Smooth muscle cell (in vitro differentiated cells): ENCODE results near the gene PSMB5. TPM values are rescaled to one million over a fixed set of nuclear protein-coding genes. Genes with fewer than 3 reads are reported as not detected.

Experiments
- DNase-seq: peaks from one replicate; lab custom pipeline; 2025; ENCODE audit not compliant: unreplicated experiment; lab: John Stamatoyannopoulos, UW
- H2AFZ ChIP-seq: fragments of 200-600 bp; sonication (generic); 2 replicates; pipeline ENCODE4 v1.6.0; 2016; ENCODE audit warnings: antibody characterized with exemption, low read depth, mild to moderate bottlenecking
- H3F3A ChIP-seq: fragments of 200-600 bp; sonication (generic); 2 replicates; pipeline ENCODE4 v1.6.0; 2017; ENCODE audit warnings: antibody characterized with exemption, low read depth
- H3K27ac ChIP-seq: fragments of 200-600 bp; sonication (generic); 2 replicates; pipeline ENCODE4 v1.5.1; 2016; ENCODE audit warnings: low read depth, mild to moderate bottlenecking
- H3K27me3 ChIP-seq: fragments of 200-600 bp; sonication (generic); 2 replicates; pipeline ENCODE4 v1.6.1; 2016; ENCODE audit warnings: low read depth, mild to moderate bottlenecking
- H3K36me3 ChIP-seq: fragments of 200-600 bp; sonication (generic); 2 replicates; pipeline ENCODE4 v1.5.1; 2016; ENCODE audit warnings: low read depth
- H3K4me1 ChIP-seq: fragments of 200-600 bp; sonication (generic); 2 replicates; pipeline ENCODE4 v1.5.1; 2016; ENCODE audit warnings: low read depth
- H3K4me2 ChIP-seq: fragments of 200-600 bp; sonication (generic); 2 replicates; pipeline ENCODE4 v1.6.0; 2016; ENCODE audit warnings: mild to moderate bottlenecking
- H3K4me3 ChIP-seq: fragments of 200-600 bp; sonication (generic); 2 replicates; pipeline ENCODE4 v1.5.1; 2016; ENCODE audit warnings: mild to moderate bottlenecking
- H3K79me2 ChIP-seq: fragments of 200-600 bp; sonication (generic); 2 replicates; pipeline ENCODE4 v1.6.0; 2016; ENCODE audit warnings: low read depth, mild to moderate bottlenecking
- H3K9ac ChIP-seq: fragments of 200-600 bp; sonication (generic); 2 replicates; pipeline ENCODE4 v1.6.0; 2016; ENCODE audit warnings: low read depth
- H3K9me3 ChIP-seq: fragments of 200-600 bp; sonication (generic); replicated peaks from 2 replicates; pipeline ENCODE4 v1.5.1; 2016; ENCODE audit warnings: low read depth
- H4K20me1 ChIP-seq: fragments of 200-600 bp; sonication (generic); 2 replicates; pipeline ENCODE4 v1.6.0; 2016; ENCODE audit warnings: low read depth
- CTCF ChIP-seq: fragments of 200-600 bp; sonication (generic); IDR thresholded peaks from 2 replicates; pipeline ENCODE4 v1.5.1; 2017; ENCODE audit warnings: borderline replicate concordance, mild to moderate bottlenecking, antibody characterized with exemption; ENCODE audit not compliant: insufficient read depth, poor library complexity, severe bottlenecking
- WGBS: methylation state at CpG from one replicate; pipeline ENCODE4 v1.1.7; 2016; ENCODE audit warnings: low lambda C conversion rate; 5-methylcytosine and 5-hydroxymethylcytosine counted together
- polyA plus RNA-seq: library from polyadenylated mRNA; unstranded; fragments of >200 nt; fragmentation: Nextera tagmentation; extraction: Ambion mirVana; gene quantifications from 2 replicates; pipeline ENCODE4 v1.2.1, GENCODE V29; 2016
- total RNA-seq: library from RNA; depleted of rRNA; stranded (reverse); fragments of >200 nt; gene quantifications from 2 replicates; pipeline ENCODE4 v1.2.3, GENCODE V29; 2014

The PSMB5 gene
- total and polyA plus RNA-seq, 2 experiments from 2014 or later: 183 to 374 TPM

- DNase-seq: no peak
- Histone ChIP-seq H3K9ac (no peak overlapping the region), H3K36me3 (peaks cover 10% of the 10 kb centered on the region), H3K79me2 (peaks cover 35% of the 10 kb centered on the region), H3K27me3 (no peaks in the 10 kb centered on the region), H4K20me1 (peaks cover 29% of the 10 kb centered on the region), H3K27ac (no peak overlapping the region), H3K4me3 (no peak overlapping the region), H3K9me3 (no peaks in the 10 kb centered on the region), H3K4me1 (peaks cover 11% of the 10 kb centered on the region), H2AFZ (no peak overlapping the region), H3F3A (peaks cover 11% of the 10 kb centered on the region), H3K4me2 (no peak overlapping the region)
- 100% methylated on average over 4 of the region's 4 CpGs for WGBS
- no peak for TF ChIP-seq CTCF
Observed at GRCh38 chr14:23030936-23031335, 3.8 kb downstream of the PSMB5 start.

- Histone ChIP-seq H3K9ac (no peak overlapping the region), H2AFZ (no peak overlapping the region), H3K36me3 (peaks cover 10% of the 10 kb centered on the region), H3F3A (peaks cover 13% of the 10 kb centered on the region), H3K9me3 (no peaks in the 10 kb centered on the region), H3K4me1 (peaks cover 9% of the 10 kb centered on the region), H4K20me1 (peaks cover 30% of the 10 kb centered on the region), H3K27ac (no peak overlapping the region), H3K4me3 (no peak overlapping the region), H3K79me2 (peaks cover 27% of the 10 kb centered on the region), H3K27me3 (no peaks in the 10 kb centered on the region), H3K4me2 (no peak overlapping the region)
- DNase-seq: no peak
- TF ChIP-seq CTCF: no peak
- WGBS: 94% methylated on average over 2 of the region's 2 CpGs
Observed at GRCh38 chr14:23028799-23029198, 5.9 kb downstream of the PSMB5 start.

- H3K4me2 ChIP-seq: no peak overlapping the region
- no peak overlapping the region for H3K27ac ChIP-seq
- H2AFZ ChIP-seq: no peak overlapping the region
- H4K20me1 ChIP-seq: peaks cover 30% of the 10 kb centered on the region
- peaks cover 13% of the 10 kb centered on the region for H3F3A ChIP-seq
- no peaks in the 10 kb centered on the region for H3K9me3 ChIP-seq
- H3K9ac ChIP-seq: no peak overlapping the region
- TF ChIP-seq CTCF: no peak
- H3K4me3 ChIP-seq: no peak overlapping the region
- DNase-seq: no peak
- H3K79me2 ChIP-seq: no peaks in the 10 kb centered on the region
- no peaks in the 10 kb centered on the region for H3K4me1 ChIP-seq
- 62% methylated on average over 4 of the region's 4 CpGs for WGBS
- H3K36me3 ChIP-seq: no peaks in the 10 kb centered on the region
- H3K27me3 ChIP-seq: no peaks in the 10 kb centered on the region
Observed at GRCh38 chr14:23025151-23025814, 9.4 kb downstream of the PSMB5 start.

- 77% methylated on average over 7 of the region's 7 CpGs for WGBS
- no peaks in the 10 kb centered on the region for H3K27me3 ChIP-seq
- no peaks in the 10 kb centered on the region for H3K36me3 ChIP-seq
- no peak overlapping the region for H3K4me3 ChIP-seq
- H3K9me3 ChIP-seq: no peaks in the 10 kb centered on the region
- peaks cover 13% of the 10 kb centered on the region for H3F3A ChIP-seq
- no peak overlapping the region for H3K27ac ChIP-seq
- H4K20me1 ChIP-seq: peaks cover 30% of the 10 kb centered on the region
- no peaks in the 10 kb centered on the region for H3K79me2 ChIP-seq
- H3K4me2 ChIP-seq: no peak overlapping the region
- no peaks in the 10 kb centered on the region for H3K4me1 ChIP-seq
- DNase-seq: no peak
- H2AFZ ChIP-seq: no peak overlapping the region
- TF ChIP-seq CTCF: no peak
- H3K9ac ChIP-seq: no peak overlapping the region
Observed at GRCh38 chr14:23024612-23025075, 10.1 kb downstream of the PSMB5 start.
